ENCODE results near the gene PPP1R10. TPM values are rescaled to one million over a fixed set of nuclear protein-coding genes. Genes with fewer than 3 reads are reported as not detected.

Gene PPP1R10
- total and polyA plus RNA-seq, 2 of the 13 experiments (the other 11 are each of a cell fraction or from before 2014, with no cell fraction given): 26.3 to 38.4 TPM

DNA sequence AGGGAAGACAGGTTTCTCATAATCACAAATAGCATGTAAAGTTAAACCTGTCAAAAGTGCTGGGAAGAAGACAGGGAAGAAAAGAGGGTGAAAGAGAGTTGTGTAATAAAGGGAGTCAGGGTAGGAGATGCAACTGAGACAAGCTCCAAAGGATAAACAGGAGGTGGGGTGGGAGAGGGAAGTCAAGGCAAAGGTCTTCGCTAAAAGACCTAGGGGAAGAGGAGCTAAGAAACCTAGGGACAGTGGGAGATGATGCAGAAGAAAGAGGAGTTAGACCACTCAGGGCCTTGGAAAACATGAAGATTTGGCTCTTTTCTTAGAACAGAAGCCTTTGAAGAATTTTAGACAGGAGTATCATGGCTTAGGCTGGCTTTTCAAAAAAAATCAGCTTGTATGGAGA, 52.9 kb downstream of the PPP1R10 start:
- no peaks in the 10 kb centered on the region for H4K20me1 ChIP-seq (ENCODE audit: insufficient read depth, low read length)
- FAIRE-seq (no peak), ATAC-seq (no peak), DNase-seq (ENCODE audit: low spot score) (no peak)
- no TSS peak for BruUV-seq (replicated peaks)
- 96% methylated on average over 1 of the region's 1 CpG for WGBS (ENCODE audit: low lambda C conversion rate)
- intact Hi-C loops (cut with micrococcal nuclease; ENCODE audit: unreplicated experiment): no loop called here
- no peaks in the 10 kb centered on the region for H3K9me3 ChIP-seq (ENCODE audit: low read length)
- in situ Hi-C loops (cut with HindIII; ENCODE audit: extremely low pct_ligation_motif_present, low pct_unique_long_range_greater_than_20kb): no loop called here
- no peak overlapping the region for H3K9ac ChIP-seq (ENCODE audit: insufficient read depth, low read depth, low read length)
- ChIA-PET CTCF (ENCODE audit: low intra/inter-chr PET ratio, low total read pairs) (no interaction called here), POLR2A (interaction anchor here (3.5 kb wide), 1 partner anchor 8 kb away, joined by 22 read pairs; the partner anchor contains the start of genes GNL1 and PRR3)
- no peak overlapping the region for H3K27ac ChIP-seq (ENCODE audit: extremely low read length, insufficient read depth, low read length)
- H3K4me2 ChIP-seq (ENCODE audit: low read depth, low read length): no peak overlapping the region
- H3K79me2 ChIP-seq (ENCODE audit: insufficient read depth, low read length): no peaks in the 10 kb centered on the region
- peaks cover 5 to 18% of the 10 kb centered on the region in 2 experiments for H3K36me3 ChIP-seq (replicated peaks in 1 of 2; ENCODE audit: control insufficient read depth in 1 of 2, insufficient read depth in 2 of 2, low read length in 2 of 2)
- no peak overlapping the region for H3K4me3 ChIP-seq (replicated peaks in 1 of 3; ENCODE audit: insufficient read depth in 1 of 3, low read depth in 2 of 3, low read length in 3 of 3)
- H3K27me3 ChIP-seq (ENCODE audit: control insufficient read depth in 1 of 2, insufficient read depth in 2 of 2, low read length in 2 of 2): no peaks in the 10 kb centered on the region
- H2AFZ ChIP-seq (ENCODE audit: low read length): no peak overlapping the region
- peaks cover 9% of the 10 kb centered on the region for H3K4me1 ChIP-seq (ENCODE audit: insufficient read depth, low read length)
- no peak for TF ChIP-seq ZNF83 (CRISPR knock-in tag; IDR thresholded peaks at IDR 0.05; ENCODE audit: borderline replicate concordance)
- TF ChIP-seq SMYD3 (CRISPR knock-in tag; IDR thresholded peaks at IDR 0.05): 0 out of 2 replicates have a peak, but pooled peaks have one; percentile 0
- no peak for TF ChIP-seq ZNF790 (CRISPR knock-in tag; IDR thresholded peaks at IDR 0.05; ENCODE audit: borderline replicate concordance)
- no peak for TF ChIP-seq CENPX (CRISPR knock-in tag; IDR thresholded peaks at IDR 0.05)
- no peak for TF ChIP-seq RAD21 (CRISPR knock-in tag; IDR thresholded peaks at IDR 0.05)
- TF ChIP-seq, protein P1, sequence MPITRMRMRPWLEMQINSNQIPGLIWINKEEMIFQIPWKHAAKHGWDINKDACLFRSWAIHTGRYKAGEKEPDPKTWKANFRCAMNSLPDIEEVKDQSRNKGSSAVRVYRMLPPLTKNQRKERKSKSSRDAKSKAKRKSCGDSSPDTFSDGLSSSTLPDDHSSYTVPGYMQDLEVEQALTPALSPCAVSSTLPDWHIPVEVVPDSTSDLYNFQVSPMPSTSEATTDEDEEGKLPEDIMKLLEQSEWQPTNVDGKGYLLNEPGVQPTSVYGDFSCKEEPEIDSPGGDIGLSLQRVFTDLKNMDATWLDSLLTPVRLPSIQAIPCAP (CRISPR knock-in tag; IDR thresholded peaks at IDR 0.05; ENCODE audit: low read depth): no peak
- TF ChIP-seq NR1H2 (CRISPR knock-in tag; IDR thresholded peaks at IDR 0.05; ENCODE audit: borderline replicate concordance, low read depth): no peak
- no peak for TF ChIP-seq ZNF337 (CRISPR knock-in tag; IDR thresholded peaks at IDR 0.05; ENCODE audit: borderline replicate concordance, low read depth)
- TF ChIP-seq SOX6 (IDR thresholded peaks at IDR 0.05): no peak
- no peak for TF ChIP-seq SOX6 (CRISPR knock-in tag; IDR thresholded peaks at IDR 0.05)
- peak; percentile 32; the same call in 1 of the 2 replicates for TF ChIP-seq POLR2G (IDR thresholded peaks at IDR 0.05; ENCODE audit: low read depth, low read length)
- TF ChIP-seq ZSCAN21 (CRISPR knock-in tag; IDR thresholded peaks at IDR 0.05; ENCODE audit: borderline replicate concordance): no peak
- TF ChIP-seq, protein P2, sequence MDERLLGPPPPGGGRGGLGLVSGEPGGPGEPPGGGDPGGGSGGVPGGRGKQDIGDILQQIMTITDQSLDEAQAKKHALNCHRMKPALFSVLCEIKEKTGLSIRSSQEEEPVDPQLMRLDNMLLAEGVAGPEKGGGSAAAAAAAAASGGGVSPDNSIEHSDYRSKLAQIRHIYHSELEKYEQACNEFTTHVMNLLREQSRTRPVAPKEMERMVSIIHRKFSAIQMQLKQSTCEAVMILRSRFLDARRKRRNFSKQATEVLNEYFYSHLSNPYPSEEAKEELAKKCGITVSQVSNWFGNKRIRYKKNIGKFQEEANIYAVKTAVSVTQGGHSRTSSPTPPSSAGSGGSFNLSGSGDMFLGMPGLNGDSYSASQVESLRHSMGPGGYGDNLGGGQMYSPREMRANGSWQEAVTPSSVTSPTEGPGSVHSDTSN (CRISPR knock-in tag; IDR thresholded peaks at IDR 0.05): no peak
- 0 out of 2 replicates have a peak, but pooled peaks have one; percentile 17 for TF ChIP-seq POLR2AphosphoS5 (IDR thresholded peaks at IDR 0.05; ENCODE audit: low read depth, low read length)
- TF ChIP-seq, protein P3, sequence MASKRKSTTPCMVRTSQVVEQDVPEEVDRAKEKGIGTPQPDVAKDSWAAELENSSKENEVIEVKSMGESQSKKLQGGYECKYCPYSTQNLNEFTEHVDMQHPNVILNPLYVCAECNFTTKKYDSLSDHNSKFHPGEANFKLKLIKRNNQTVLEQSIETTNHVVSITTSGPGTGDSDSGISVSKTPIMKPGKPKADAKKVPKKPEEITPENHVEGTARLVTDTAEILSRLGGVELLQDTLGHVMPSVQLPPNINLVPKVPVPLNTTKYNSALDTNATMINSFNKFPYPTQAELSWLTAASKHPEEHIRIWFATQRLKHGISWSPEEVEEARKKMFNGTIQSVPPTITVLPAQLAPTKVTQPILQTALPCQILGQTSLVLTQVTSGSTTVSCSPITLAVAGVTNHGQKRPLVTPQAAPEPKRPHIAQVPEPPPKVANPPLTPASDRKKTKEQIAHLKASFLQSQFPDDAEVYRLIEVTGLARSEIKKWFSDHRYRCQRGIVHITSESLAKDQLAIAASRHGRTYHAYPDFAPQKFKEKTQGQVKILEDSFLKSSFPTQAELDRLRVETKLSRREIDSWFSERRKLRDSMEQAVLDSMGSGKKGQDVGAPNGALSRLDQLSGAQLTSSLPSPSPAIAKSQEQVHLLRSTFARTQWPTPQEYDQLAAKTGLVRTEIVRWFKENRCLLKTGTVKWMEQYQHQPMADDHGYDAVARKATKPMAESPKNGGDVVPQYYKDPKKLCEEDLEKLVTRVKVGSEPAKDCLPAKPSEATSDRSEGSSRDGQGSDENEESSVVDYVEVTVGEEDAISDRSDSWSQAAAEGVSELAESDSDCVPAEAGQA (IDR thresholded peaks at IDR 0.05; ENCODE audit: low read depth): no peak
- TF ChIP-seq, protein P3 (CRISPR knock-in tag; IDR thresholded peaks at IDR 0.05; ENCODE audit: borderline replicate concordance): no peak
- TF ChIP-seq, protein P4, sequence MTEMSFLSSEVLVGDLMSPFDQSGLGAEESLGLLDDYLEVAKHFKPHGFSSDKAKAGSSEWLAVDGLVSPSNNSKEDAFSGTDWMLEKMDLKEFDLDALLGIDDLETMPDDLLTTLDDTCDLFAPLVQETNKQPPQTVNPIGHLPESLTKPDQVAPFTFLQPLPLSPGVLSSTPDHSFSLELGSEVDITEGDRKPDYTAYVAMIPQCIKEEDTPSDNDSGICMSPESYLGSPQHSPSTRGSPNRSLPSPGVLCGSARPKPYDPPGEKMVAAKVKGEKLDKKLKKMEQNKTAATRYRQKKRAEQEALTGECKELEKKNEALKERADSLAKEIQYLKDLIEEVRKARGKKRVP (CRISPR knock-in tag; IDR thresholded peaks at IDR 0.05): no peak
